GM21619 (cell line): ENCODE measurements around the gene TNNC1.

Source experiments
- ATAC-seq: cut with Tn5 transposase; IDR thresholded peaks from one replicate; pipeline ENCODE4 v1.9.1; 2021; ENCODE audit not compliant: unreplicated experiment

Gene TNNC1

GRCh38 chr3:52484680-52485461 lies 31.0 kb upstream of the TNNC1 start:
- no peak for ATAC-seq

- ATAC-seq = no peak
Measured at GRCh38 chr3:52483577-52484381, 29.9 kb upstream of the TNNC1 start.

- no peak for ATAC-seq
Measured at GRCh38 chr3:52483081-52483480, 29.2 kb upstream of the TNNC1 start.

- no peak for ATAC-seq
Measured at GRCh38 chr3:52481819-52482521, 28.1 kb upstream of the TNNC1 start.

GRCh38 chr3:52480768-52481715 lies 27.2 kb upstream of the TNNC1 start:
- no peak for ATAC-seq

GRCh38 chr3:52479877-52480575 lies 26.2 kb upstream of the TNNC1 start:
- no peak for ATAC-seq

- no peak for ATAC-seq
Measured at GRCh38 chr3:52479037-52479876, 25.4 kb upstream of the TNNC1 start.

GRCh38 chr3:52477796-52478095 lies 23.9 kb upstream of the TNNC1 start:
- no peak for ATAC-seq

GRCh38 chr3:52477076-52477795 lies 23.4 kb upstream of the TNNC1 start:
- ATAC-seq = no peak

- ATAC-seq = no peak
Measured at GRCh38 chr3:52473026-52473425, 19.2 kb upstream of the TNNC1 start.

GRCh38 chr3:52472239-52473000 lies 18.6 kb upstream of the TNNC1 start:
- ATAC-seq = no peak

GRCh38 chr3:52471371-52472238 lies 17.8 kb upstream of the TNNC1 start:
- ATAC-seq = no peak

- no peak for ATAC-seq
Measured at GRCh38 chr3:52470920-52471319, 17.1 kb upstream of the TNNC1 start.

- ATAC-seq = no peak
Measured at GRCh38 chr3:52469001-52469400, 15.2 kb upstream of the TNNC1 start.

- ATAC-seq = no peak
Measured at GRCh38 chr3:52468336-52468735, 14.5 kb upstream of the TNNC1 start.

- ATAC-seq = no peak
Measured at GRCh38 chr3:52463416-52463815, 9.6 kb upstream of the TNNC1 start.

GRCh38 chr3:52461874-52462273 lies 8.0 kb upstream of the TNNC1 start:
- no peak for ATAC-seq
